CD4-positive, alpha-beta T cell treated with Interleukin-2 at 100 ng/mL for 4 hours (primary cell): ENCODE results near the gene POTEH.
"Not testable (repeated sequence)": the region's sequence is repeated elsewhere in the genome, so short reads cannot be mapped to it uniquely, and the experiment has no call there.

ENCODE experiments used
- DNase-seq: peaks from one replicate; pipeline ENCODE4 v3.0.0-alpha.2; 2020; ENCODE audit warnings: low spot score

Gene POTEH

DNA sequence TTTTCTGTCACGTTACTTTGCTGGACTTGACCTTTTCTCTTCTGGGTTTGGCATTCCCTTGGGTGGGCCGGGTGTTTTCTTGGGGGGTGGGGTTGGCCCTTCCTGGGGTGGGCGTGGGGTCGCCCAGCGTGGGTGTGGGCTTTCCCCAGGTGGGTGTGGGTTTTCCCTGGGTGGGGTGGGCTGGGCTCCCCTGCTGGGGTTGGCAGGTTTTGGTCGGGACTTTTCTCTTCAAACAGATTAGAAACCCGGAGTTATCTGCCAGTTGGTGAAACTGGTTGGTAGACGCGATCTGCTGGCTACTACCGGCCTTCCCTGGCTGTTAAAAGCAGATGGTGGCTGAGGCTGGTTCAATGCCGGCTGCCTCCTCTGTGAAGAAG lies at the start of gene POTEH:
POTEH (plus strand) TSS at position 278 of the 377 bp plus-strand sequence; CDS start at position 330, 52 bp downstream.
- not testable (repeated sequence) for DNase-seq

DNA sequence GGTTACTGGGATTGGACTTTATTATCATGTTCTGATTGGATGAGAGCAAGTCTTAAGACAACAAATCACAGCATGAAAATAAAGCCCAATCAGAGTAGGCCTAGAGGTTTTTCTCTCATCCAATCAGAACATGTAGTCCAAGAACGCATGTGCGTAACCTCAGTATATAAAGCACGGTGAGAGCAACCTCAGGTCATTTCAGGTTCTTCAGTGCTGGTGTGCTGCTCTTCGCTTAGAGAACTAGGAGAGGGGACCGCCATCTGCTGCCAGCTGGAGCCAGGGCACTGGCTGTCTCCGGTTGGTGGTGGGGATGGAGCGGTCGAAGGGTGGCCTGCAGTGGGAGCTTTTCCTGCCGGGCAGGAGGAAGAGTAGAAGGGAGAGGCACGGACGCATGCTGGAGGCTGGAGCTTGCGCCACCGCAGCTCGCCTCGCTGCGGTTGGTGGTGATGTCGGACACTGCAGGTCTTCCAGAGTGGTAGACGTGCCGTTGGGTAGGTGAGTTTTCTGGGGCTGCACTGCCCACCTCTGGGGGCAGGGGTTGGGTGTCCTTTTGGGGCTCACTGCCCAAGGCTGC lies 47.5 kb upstream of the POTEH start:
- DNase-seq: not testable (repeated sequence)

DNA sequence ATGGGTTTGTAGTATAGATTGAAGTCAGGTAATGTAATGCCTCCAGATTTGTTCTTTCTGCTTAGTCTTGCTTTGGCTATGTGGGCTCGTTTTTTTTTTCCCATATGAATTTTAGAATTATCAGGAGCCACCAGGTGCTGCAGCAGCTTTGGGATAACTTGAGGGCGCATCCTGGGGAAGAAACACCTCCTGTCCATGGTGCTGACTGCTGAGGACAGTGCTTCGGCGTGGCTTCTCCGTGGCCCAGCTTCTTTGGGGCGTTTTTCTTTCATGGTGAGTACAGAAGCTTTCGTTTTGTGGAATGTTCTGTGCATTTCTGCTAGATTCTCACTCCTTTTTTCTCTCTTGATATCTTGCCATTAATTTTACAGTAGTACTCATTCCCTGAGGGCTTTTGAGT lies 37.9 kb upstream of the POTEH start:
- DNase-seq: not testable (repeated sequence)

DNA sequence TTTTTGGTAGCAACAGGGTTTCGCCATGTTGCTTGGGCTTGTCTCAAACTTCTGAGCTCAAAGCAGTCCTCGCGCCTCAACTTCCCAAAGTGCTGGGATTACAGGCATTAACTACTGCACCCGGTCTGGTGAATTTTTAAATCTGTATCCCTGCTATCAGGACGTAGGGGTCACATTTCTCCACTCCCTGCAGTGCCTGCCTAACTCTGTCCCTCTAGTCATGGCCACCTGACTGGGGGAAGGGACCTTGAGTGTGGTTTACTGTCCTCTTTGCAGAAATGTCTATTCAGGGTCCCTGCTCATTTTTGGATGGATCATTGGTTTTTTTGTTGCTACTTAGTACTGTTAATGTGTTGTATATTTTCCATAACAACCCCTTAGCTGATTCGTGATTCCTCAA lies 37.1 kb upstream of the POTEH start:
- DNase-seq: not testable (repeated sequence)

DNA sequence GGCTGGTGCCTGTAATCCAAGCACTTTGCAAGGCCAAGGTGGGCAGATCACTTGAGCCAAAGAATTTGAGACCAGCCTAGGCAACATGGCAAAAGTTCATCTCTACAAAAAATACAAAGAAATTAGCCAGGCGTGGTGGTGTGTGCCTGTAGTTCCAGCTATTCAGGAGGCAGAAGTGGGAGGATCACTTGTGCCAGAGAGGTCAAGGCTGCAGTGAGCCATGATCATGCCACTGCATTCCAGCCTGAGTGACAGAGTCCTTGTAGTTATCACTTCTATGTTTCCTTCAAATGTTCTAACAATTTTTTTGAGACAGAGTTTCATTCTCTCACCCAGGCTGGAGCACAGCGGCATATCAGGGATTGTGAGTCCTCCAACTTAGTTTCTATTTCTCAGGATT lies 36.6 kb upstream of the POTEH start:
- not testable (repeated sequence) for DNase-seq

DNA sequence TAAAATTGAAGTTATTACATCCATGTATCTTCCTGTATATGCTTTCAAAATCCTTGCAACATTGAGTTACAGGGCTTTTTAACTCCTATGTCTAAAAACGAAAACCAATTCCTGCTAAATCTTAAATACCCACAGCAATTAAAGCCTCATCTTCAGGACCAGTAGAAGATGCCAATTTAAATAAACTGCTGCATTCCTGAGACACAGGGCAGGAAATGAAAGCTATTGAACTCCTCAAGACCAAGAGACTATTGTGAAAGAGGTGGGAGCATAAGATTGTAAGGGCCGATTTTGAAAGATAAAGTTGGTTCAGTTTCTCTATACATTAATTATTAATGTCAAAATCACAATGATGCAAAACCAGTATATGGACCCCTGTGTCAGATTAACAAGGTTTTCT lies 28.7 kb upstream of the POTEH start:
- not testable (repeated sequence) for DNase-seq

DNA sequence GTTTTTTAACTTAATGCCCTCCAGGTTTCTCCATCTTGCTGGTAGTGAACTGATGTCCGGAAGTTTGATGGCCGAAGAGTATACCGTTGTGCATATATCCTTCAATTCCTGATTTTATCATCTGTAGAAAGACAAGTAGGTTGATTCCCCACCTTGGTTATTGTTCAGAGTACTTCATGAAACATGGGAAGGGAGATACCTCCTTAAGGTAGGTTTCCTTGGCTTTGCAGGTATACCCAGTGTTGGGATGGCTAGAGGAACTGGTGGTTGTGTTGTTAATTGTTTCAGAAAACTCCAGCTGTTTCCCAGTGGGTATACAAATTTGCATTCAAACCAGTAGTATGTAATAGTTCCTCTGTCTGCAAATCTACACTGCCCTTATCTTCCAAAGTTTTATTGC lies 25.1 kb upstream of the POTEH start:
- DNase-seq: not testable (repeated sequence)

DNA sequence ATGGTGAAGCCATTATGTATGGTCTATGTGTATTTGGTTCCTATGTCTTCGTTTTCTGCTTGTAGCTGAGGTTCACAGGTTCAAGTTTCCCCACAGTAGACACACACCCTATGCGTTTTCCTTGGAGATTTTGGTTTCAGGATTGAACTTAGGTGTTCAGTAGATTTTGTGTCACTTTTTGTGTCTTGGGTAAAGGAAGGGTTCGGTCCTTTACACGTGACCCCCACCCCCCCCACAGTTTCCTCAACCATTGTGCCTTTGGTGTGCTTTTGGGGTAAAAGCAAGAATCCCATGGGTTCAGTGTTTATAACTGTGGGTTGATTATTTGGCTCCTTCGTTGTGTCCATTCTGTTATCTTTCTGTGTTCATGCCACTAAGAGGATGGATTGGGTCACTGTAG lies 24.3 kb upstream of the POTEH start:
- DNase-seq: not testable (repeated sequence)

DNA sequence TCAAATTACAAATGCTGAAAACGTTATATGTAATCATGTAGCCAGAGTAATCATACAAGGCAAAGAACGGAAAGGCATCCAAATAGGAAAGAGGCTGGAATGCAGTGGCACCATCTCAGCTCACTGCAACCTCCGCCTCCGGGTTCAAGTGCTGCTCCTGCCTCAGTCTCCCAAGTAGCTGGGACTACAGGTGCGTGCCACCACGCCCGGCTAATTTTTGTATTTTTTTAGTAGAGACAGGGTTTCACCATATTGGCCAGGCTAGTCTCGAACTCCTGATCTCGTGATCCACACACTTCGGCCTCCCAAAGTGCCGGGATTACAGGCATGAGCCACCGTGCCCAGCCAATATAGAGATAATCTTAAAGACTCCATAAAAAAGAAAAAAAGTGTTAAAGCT lies 20.4 kb upstream of the POTEH start:
- DNase-seq: not testable (repeated sequence)

DNA sequence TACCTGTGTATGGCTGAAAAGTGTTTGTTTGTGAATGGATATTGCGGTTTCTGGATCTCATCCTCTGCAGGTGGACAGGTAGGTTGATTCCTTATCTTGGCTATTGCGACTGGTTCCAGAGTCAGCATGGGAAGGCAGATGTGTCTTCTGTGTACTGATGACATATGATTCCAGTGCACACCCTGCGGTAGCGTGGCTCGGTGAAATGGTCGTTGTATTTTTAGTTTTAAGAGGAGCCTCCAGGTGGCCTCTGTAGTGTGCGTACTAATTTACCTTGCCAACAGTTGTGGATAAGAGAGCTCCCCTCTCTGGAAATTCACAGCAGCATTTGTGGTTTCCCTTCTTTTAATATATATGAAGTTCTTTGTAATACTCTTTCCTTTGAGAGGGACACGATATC lies 10.1 kb upstream of the POTEH start:
- DNase-seq: not testable (repeated sequence)

DNA sequence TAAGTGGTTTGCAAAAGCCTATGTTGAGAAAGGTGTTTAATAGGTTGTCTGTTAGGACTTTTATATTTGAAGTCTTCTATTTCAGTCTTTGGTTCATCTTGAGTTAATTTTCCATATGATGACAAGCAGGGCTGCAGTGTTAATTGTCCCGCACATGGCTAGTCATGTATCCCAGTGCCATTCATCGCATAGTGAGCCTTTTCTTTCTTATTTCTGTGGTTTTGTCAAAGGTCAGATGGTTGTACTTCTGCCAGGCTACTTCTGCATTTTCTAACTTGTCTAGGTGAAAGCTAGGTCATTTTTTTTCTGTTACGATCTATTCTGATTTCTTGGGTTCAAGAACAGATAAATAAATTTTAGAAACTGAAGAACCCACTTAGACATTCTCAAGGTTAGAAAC lies 5.7 kb upstream of the POTEH start:
- not testable (repeated sequence) for DNase-seq

DNA sequence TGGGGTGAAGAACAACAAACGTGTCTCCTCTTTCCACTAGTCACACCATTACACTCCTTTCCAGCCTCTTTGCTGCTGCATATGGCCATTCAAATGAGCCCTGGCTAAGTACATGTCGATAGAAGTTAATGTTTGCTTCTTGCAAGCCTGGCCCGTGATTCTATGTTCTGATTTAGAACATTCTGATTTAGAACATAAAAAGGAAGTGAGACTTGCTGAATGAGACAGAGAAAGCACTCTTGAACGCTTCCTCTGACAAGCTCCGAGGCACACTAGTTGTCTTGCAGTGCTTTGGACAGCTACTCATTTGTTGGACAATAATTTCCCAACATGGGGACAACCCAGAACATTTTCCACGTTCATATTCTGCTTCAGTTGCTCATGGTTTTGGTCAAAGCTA lies 5.1 kb upstream of the POTEH start:
- DNase-seq: not testable (repeated sequence)

DNA sequence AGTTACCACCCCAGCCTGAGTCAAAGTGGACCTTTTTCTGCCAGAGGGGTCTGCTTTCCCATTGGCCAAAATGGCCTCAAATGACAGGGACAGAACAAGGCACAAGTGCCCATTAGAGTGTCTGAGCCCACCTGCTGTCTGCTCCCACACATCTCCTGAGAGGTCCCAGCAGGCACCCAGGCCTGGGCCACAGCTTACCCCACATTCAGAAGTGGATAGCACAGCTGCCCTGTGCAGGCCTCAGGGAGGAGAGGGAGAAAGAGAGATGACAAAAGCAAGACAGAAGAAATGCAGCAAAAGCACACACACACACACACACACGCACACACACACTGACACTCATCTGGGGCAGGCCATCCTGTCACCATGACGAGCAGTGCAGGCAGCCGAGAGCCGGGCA lies 4.2 kb upstream of the POTEH start:
- DNase-seq: not testable (repeated sequence)

DNA sequence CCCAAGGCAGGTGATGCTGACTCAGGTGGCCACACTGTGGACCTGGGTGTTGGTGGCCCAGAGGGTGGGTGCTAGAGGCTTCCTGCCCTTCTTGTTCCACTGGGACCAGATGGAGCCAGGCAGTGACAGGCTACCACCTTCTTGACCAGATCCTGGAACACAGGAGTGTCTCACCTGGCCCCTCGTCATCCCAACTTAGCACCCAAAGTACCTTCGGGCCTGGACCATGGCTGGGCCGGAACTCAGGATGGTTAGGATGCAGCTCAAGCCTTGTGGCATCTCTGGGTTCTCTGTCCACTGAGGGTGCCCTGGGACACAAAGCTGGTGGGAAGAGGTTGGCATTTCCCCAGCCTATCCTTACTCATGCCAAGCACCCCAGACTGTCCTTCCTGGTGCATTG lies 2.7 kb upstream of the POTEH start:
- not testable (repeated sequence) for DNase-seq

DNA sequence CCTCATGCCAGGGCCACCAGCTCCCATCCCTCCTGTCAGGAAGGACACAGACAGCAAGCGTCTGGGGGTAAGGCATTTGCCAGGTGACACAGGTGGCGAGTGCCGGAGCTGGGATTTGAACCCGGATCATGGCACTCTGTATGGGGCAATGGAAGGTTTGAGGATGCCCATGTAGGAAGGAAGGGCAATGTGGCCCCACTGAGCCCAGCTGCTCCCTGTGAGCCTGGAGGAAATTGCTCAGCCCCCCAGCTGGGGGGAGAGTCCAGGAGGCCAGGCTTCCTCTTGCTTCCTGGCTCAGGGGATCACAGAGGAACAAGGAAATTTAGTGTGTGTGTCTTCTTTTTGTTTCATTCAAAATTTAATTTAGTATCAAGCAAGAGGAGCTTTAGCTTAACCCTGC lies 2.1 kb upstream of the POTEH start:
- DNase-seq: not testable (repeated sequence)

DNA sequence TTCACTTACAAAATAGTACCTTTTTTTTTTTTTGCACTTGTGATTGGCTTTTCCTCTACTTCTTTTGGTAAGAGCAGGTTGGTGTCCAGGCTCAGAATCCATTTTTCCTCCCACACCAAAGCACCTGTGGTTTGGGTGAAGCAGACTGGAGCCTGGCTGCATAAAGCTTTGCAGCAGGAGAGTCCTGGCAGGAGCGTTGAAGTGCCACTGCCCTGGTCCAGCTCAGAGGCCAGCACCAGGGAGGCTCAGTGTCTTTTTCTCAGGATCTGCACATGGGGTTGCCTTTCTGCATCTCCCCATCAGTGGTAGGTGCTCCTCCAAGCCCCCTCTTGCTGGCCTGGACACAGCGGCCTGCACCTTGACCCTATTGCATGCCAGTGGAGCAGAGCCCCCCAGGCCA lies 1.7 kb upstream of the POTEH start:
- not testable (repeated sequence) for DNase-seq

DNA sequence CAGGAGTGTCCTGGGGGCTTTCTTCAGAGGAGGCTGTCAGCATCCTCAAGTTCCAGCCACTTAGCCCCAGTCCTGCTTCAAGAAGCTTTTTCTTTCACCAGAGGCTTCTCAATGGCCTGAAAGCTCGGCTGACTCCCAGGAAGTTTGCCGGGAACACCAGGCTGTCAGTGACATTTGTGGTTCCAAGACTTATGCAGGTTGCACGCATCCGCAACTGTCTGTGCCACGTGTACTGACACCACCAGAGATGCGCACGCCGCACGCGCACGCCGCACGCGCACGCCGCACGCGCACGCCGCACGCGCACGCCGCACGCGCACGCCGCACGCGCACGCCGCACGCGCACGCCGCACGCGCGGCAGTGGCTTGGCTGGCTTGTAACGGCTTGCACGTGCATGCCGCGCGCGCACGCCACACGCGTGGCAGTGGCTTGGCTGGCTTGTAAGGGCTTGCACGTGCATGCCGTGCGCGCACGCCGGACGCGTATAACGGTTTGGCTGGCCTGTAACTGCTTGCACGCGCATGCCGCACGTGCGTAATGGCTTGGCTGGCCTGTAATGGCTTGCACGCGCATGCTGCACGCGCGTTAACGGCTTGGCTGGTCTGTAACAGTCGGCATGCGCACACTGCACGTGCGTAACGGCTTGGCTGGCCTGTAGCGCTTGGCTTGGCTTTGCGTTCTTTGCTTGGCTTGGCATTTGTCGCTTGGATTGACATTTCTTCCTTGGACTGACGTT lies 646 bp upstream of the POTEH start:
- DNase-seq: not testable (repeated sequence)

DNA sequence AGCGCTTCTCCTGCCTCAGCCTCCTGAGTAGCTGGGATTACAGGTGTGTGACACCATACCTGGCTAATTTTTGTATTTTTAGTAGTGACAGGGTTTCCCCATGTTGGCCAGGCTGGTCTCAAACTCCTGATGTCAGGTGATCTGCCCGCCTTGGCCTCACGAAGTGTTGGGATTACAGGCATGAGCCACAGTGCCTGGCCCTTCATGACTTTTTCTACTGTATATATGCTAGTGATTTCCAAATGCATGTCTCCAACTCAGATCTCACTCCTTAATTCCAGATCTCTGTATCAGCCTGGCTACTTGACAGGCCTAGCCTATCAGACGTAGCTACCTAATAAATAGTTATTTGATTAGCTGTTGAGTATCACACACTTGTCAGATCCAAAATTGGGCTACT lies 23.8 kb downstream of the POTEH start:
- DNase-seq: not testable (repeated sequence)

DNA sequence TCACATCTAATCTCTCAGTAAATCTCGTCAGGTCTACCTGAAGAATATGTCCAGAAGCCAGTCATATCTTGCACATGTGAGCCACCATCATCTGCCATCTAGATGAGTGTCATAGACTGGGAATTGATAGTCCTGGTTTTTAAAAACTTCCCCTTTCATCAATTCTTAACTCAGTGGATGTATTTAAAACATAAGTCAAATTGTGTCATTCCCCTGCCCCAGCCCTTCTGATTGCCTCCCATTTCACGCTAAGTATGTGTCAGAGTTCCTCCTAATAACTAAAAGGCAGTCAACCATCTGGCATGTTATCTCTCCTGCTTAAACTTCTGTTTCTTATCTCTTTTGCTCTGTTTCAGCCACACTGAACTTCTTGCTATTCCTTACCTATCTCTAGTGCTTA lies 24.3 kb downstream of the POTEH start:
- DNase-seq: not testable (repeated sequence)

DNA sequence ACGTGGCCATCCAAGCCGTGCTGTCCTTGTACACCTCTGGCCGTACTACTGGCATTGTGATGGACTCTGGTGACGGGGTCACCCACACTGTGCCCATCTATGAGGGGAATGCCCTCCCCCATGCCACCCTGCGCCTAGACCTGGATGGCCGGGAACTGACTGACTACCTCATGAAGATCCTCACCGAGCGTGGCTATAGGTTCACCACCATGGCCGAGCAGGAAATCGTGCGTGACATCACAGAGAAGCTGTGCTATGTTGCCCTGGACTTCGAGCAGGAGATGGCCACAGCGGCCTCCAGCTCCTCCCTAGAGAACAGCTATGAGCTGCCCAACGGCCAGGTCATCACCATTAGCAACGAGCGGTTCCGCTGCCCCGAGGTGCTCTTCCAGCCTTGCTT lies 32.1 kb downstream of the POTEH start:
- not testable (repeated sequence) for DNase-seq

DNA sequence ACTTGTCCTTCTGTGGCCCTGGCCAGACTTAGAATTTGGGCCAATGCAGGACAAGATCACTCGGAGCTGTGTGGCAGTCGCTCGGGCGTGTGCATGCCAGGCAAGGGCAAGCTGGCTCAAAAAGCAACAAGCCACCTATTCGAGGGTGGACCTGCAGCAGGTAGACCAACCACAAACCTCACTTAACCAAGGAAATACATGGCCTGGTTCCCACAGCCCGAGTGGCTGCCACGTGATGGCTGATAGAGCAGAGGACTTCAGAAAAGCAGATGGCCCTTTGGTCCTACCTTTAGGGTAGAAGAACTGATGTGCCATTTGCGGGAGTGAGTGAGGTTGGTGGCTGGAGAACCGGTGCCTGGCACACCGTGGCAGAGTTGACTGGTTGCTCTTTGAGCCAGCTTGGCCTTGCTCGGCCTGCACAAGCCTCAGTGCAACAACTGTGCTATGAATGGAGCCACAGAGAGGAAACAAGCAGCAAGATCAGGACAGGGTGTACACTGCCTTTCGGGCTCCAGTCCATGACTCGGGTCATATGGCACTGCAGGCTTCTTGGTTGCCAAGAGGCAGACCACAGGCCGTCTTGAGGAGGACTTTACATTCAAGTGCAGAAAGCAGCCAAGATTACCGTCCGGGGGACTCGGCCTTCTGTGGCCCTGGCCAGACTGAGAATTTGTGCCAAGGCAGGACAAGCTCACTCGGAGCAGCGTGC lies 39.5 kb downstream of the POTEH start:
- not testable (repeated sequence) for DNase-seq

DNA sequence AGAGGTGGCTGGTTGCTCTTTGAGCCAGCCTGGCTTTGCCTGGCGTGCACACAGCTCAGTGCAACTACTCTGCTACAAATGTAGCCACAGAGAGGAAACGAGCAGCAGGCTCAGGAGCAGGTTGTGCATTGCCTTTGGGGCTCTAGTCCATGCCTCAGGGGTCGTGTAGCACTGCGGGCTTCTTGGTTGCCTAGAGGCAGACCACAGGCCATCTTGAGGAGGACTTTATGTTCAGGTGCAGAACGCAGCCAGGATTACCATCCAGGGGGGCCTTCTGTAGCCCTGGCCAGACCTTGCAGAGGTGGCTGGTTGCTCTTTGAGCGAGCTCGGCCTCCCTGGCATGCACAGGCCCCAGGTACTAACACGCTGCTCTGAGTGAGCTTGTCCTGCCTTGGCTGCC lies 41.2 kb downstream of the POTEH start:
- DNase-seq: not testable (repeated sequence)

DNA sequence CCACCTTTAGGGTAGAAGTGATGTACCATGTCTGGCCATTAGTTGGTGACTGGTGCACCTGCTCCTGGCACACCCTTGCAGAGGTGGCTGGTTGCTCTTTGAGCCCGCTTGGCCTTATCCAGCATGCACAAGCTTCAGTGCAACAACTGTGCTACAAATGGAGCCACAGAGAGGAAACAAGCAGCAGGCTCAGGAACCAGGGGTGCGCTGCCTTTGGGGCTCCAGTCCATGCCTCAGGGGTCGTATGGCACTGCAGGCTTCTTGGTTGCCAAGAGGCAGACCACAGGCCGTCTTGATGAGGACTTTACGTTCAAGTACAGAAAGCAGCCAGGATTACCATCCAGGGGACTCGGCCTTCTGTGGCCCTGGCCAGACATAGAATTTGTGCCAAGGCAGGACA lies 44.6 kb downstream of the POTEH start:
- not testable (repeated sequence) for DNase-seq
